ENCODE data around the gene BMP7.

BMP7 gene

DNA sequence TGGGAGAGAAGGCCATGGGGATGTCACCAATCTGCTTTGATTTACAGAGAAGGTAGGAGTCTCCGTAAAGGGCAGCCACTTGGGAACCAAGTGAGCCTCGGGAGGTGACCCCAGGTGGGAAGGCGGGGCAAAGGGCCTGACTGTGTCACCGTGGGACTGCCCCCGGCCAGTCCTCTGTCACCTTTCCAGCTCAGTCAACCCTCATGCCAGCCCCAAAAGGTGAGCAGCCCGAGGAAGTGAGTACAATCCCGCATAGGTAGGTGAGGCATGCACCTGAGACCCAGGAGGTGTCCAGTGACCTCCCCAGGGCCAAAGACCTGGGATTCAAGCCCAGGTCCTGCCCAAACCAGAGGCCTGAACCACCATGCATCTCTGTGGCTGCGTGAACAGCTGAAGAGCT, 36.2 kb downstream of the BMP7 start:
- no peak for DNase-seq (ENCODE audit: low read depth)
- TF ChIP-seq, protein P1, sequence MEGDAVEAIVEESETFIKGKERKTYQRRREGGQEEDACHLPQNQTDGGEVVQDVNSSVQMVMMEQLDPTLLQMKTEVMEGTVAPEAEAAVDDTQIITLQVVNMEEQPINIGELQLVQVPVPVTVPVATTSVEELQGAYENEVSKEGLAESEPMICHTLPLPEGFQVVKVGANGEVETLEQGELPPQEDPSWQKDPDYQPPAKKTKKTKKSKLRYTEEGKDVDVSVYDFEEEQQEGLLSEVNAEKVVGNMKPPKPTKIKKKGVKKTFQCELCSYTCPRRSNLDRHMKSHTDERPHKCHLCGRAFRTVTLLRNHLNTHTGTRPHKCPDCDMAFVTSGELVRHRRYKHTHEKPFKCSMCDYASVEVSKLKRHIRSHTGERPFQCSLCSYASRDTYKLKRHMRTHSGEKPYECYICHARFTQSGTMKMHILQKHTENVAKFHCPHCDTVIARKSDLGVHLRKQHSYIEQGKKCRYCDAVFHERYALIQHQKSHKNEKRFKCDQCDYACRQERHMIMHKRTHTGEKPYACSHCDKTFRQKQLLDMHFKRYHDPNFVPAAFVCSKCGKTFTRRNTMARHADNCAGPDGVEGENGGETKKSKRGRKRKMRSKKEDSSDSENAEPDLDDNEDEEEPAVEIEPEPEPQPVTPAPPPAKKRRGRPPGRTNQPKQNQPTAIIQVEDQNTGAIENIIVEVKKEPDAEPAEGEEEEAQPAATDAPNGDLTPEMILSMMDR (IDR thresholded peaks at IDR 0.05; ENCODE audit: insufficient read depth, low read depth, low read length, missing control alignments), result no peak

DNA sequence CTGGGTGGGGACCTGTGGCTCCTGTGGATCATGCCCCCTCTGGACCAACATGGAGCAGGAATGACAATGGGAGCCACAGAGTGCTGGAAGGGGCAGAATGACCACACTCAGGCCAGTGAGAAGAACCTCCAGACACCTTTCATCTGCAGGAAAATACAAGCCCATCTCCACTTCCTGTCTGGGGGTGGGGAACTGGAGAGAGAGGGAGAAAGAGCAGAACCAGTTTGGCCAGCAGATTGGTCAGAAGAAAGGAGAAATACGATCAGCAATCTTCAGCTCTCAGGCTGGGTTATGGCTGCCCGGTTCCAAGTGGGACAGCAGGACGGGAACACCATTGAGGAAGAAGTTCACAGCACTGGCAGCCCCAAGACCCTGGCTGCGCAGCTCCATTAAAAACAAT, 37.0 kb downstream of the BMP7 start:
- no peak for DNase-seq (ENCODE audit: low read depth)
- H3K4me3 ChIP-seq (ENCODE audit: low read length), result no peak overlapping the region
- TF ChIP-seq, protein P1 (IDR thresholded peaks at IDR 0.05; ENCODE audit: insufficient read depth, low read depth, low read length, missing control alignments), result no peak

More for the DNA sequence above, 36.2 kb downstream of the BMP7 start:
- no peak overlapping the region for H3K4me3 ChIP-seq (ENCODE audit: low read length)

DNA sequence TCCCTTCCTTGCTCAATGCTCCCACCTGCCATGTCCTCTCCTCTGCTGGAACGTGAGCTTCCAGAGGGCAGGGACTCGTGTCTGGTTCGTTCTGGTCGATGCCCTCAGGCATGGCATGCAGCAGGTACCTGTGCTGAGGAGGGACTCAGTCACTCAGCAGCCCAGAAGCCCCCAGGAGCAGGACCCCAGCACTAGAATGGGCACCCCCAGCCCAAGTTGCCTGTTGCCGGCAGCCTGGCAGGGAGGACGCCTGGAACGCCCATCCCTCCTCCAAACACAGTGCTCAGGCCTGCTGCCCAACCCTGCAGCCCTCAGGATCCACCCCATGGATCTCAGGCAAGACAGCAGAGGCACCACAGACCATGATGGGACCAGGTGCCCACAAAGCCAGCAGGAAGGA, 40.6 kb downstream of the BMP7 start:
- no peak for DNase-seq (ENCODE audit: low read depth)
- TF ChIP-seq, protein P1 (IDR thresholded peaks at IDR 0.05; ENCODE audit: insufficient read depth, low read depth, low read length, missing control alignments), result no peak
- no peak overlapping the region for H3K4me3 ChIP-seq (ENCODE audit: low read length)

GRCh38 chr20:57225197-57225733, 41.2 kb downstream of the BMP7 start:
- DNase-seq (ENCODE audit: low read depth), result no peak
- H3K4me3 ChIP-seq (ENCODE audit: low read length), result no peak overlapping the region
- TF ChIP-seq, protein P1 (IDR thresholded peaks at IDR 0.05; ENCODE audit: insufficient read depth, low read depth, low read length, missing control alignments), result no peak

- TF ChIP-seq, protein P1 (IDR thresholded peaks at IDR 0.05; ENCODE audit: insufficient read depth, low read depth, low read length, missing control alignments), result no peak
- no peak overlapping the region for H3K4me3 ChIP-seq (ENCODE audit: low read length)
- no peak for DNase-seq (ENCODE audit: low read depth)
Measured at GRCh38 chr20:57224641-57225138, 41.8 kb downstream of the BMP7 start.

GRCh38 chr20:57223648-57224489, 42.6 kb downstream of the BMP7 start:
- no peak for DNase-seq (ENCODE audit: low read depth)
- TF ChIP-seq, protein P1 (IDR thresholded peaks at IDR 0.05; ENCODE audit: insufficient read depth, low read depth, low read length, missing control alignments), result no peak
- no peak overlapping the region for H3K4me3 ChIP-seq (ENCODE audit: low read length)
